Brain microvascular endothelial cell (primary cell): ENCODE data around the gene POU2F1.

Experiments
- DNase-seq: peaks from one replicate; pipeline ENCODE4 v3.0.0-alpha.2; 2020
- H3K27ac ChIP-seq: fragments of 250-450 bp; sonication (Bioruptor Pico); 2 replicates; pipeline ENCODE4 v1.5.1; 2020; ENCODE audit warnings: mild to moderate bottlenecking, moderate library complexity
- H3K27me3 ChIP-seq: fragments of 250-450 bp; sonication (Bioruptor Pico); replicated peaks from 2 replicates; pipeline ENCODE4 v1.5.1; 2020; ENCODE audit warnings: mild to moderate bottlenecking
- H3K36me3 ChIP-seq: fragments of 250-450 bp; sonication (Bioruptor Pico); replicated peaks from 2 replicates; pipeline ENCODE4 v1.5.1; 2020; ENCODE audit warnings: mild to moderate bottlenecking
- H3K4me3 ChIP-seq: 2 replicates; pipeline ENCODE4 v1.5.1; 2011; ENCODE audit warnings: low read depth, mild to moderate bottlenecking, control low read depth, low read length, moderate library complexity
- in situ Hi-C: cut with HindIII; loops from 2 replicates; pipeline ENCODE4 v1.10.0; 2017; ENCODE audit warnings: low sequenced_read_pairs, low pct_ligation_motif_present
- TF ChIP-seq, protein P1 (sequence below): IDR thresholded peaks from 2 replicates; pipeline ENCODE4 v1.5.1; 2011; ENCODE audit warnings: low read depth, mild to moderate bottlenecking, moderate library complexity, low read length, control low read depth, inconsistent platforms; ENCODE audit errors: missing control alignments

The POU2F1 gene

GRCh38 chr1:167474191-167474641 lies 253.5 kb downstream of the POU2F1 start:
- in situ Hi-C loops = no loop called here
- DNase-seq = no peak
- H3K27ac ChIP-seq = no peak overlapping the region

DNA sequence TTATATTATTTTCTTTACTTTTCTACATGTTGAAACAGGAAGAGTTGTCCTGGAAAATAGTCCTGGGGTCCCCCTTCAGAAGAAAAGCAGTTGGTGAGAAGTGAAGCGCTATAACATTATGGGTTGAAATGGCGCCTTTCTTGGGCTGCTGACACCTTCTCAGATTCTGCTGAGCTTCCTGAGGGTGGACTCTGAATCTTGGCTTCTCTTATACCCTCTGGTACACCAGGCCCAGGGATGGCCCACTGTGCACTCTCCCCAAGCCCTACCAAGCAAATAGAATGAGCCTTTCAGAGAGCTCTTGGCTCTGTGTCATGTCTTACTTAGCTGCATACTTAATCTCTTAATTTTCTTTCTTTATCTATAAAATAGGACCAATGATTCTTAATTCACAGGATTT lies 255.4 kb downstream of the POU2F1 start:
- in situ Hi-C loops = no loop called here
- TF ChIP-seq, protein P1, sequence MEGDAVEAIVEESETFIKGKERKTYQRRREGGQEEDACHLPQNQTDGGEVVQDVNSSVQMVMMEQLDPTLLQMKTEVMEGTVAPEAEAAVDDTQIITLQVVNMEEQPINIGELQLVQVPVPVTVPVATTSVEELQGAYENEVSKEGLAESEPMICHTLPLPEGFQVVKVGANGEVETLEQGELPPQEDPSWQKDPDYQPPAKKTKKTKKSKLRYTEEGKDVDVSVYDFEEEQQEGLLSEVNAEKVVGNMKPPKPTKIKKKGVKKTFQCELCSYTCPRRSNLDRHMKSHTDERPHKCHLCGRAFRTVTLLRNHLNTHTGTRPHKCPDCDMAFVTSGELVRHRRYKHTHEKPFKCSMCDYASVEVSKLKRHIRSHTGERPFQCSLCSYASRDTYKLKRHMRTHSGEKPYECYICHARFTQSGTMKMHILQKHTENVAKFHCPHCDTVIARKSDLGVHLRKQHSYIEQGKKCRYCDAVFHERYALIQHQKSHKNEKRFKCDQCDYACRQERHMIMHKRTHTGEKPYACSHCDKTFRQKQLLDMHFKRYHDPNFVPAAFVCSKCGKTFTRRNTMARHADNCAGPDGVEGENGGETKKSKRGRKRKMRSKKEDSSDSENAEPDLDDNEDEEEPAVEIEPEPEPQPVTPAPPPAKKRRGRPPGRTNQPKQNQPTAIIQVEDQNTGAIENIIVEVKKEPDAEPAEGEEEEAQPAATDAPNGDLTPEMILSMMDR = no peak
- Histone ChIP-seq H3K36me3 (no peaks in the 10 kb centered on the region), H3K27ac (no peak overlapping the region), H3K4me3 (no peak overlapping the region), H3K27me3 (no peaks in the 10 kb centered on the region)
- no peak for DNase-seq

More at GRCh38 chr1:167474191-167474641, 253.5 kb downstream of the POU2F1 start:
- Histone ChIP-seq H3K27me3 (no peaks in the 10 kb centered on the region), H3K36me3 (no peaks in the 10 kb centered on the region), H3K4me3 (no peak overlapping the region)
- TF ChIP-seq, protein P1 = no peak
